Endodermal cell (in vitro differentiated cells): ENCODE results near the gene MAP3K3. TPM values are rescaled to one million over a fixed set of nuclear protein-coding genes. Genes with fewer than 3 reads are reported as not detected.

Experiments used
- DNase-seq: peaks from one replicate; pipeline ENCODE4 v3.0.0-alpha.2; 2017
- H3K27ac ChIP-seq: 2 replicates; pipeline ENCODE4 v1.5.1; 2013; ENCODE audit warnings: mild to moderate bottlenecking, low read depth, low read length, moderate library complexity
- H3K27me3 ChIP-seq: 2 replicates; pipeline ENCODE4 v1.6.1; 2013; ENCODE audit warnings: mild to moderate bottlenecking, low read length, moderate library complexity; ENCODE audit not compliant: insufficient read depth, control insufficient read depth, poor library complexity, severe bottlenecking
- H3K36me3 ChIP-seq: 2 replicates; pipeline ENCODE4 v1.7.0; 2013; ENCODE audit warnings: mild to moderate bottlenecking, low read length, moderate library complexity; ENCODE audit not compliant: control insufficient read depth, insufficient read depth
- H3K4me1 ChIP-seq: one replicate; pipeline ENCODE4 v1.7.0; 2013; ENCODE audit warnings: low read length; ENCODE audit not compliant: control insufficient read depth, insufficient read depth
- H3K4me3 ChIP-seq: 2 replicates; pipeline ENCODE4 v1.5.1; 2013; ENCODE audit warnings: mild to moderate bottlenecking, low read length, moderate library complexity
- H3K9ac ChIP-seq: 2 replicates; pipeline ENCODE4 v1.6.1; 2013; ENCODE audit warnings: mild to moderate bottlenecking, low read length, moderate library complexity; ENCODE audit not compliant: poor library complexity, severe bottlenecking; ENCODE audit errors: extremely low read depth
- H3K9me3 ChIP-seq: 2 replicates; pipeline ENCODE4 v1.6.1; 2013; ENCODE audit warnings: mild to moderate bottlenecking, low read length, moderate library complexity; ENCODE audit not compliant: control insufficient read depth
- H3K27ac Mint-ChIP-seq: 2 replicates; pipeline ENCODE4 v1.8.0; 2020; ENCODE audit warnings: mixed read lengths
- H3K27me3 Mint-ChIP-seq: 2 replicates; pipeline ENCODE4 v1.8.0; 2021; ENCODE audit warnings: mild to moderate bottlenecking, mixed read lengths; ENCODE audit not compliant: insufficient read depth
- H3K36me3 Mint-ChIP-seq: 2 replicates; pipeline ENCODE4 v1.8.0; 2020; ENCODE audit warnings: low read depth, mixed read lengths
- H3K4me1 Mint-ChIP-seq: 2 replicates; pipeline ENCODE4 v1.8.0; 2020; ENCODE audit warnings: mixed read lengths
- H3K4me3 Mint-ChIP-seq: 2 replicates; pipeline ENCODE4 v1.8.0; 2020; ENCODE audit warnings: mild to moderate bottlenecking, moderate library complexity, mixed read lengths
- H3K9me3 Mint-ChIP-seq: 2 replicates; pipeline ENCODE4 v1.8.0; 2020; ENCODE audit warnings: mild to moderate bottlenecking, mixed read lengths
- CTCF ChIP-seq: fragments of 200-600 bp; sonication (generic); conservative IDR thresholded peaks from 2 replicates; pipeline ENCODE4 v1.5.0; 2021; ENCODE audit warnings: antibody characterized with exemption, mild to moderate bottlenecking
- WGBS, 2 experiments: methylation state at CpG; one replicate each; pipeline versions ENCODE4 v1.1.5 to v1.1.7; 2013; ENCODE audit warnings: missing lambda C conversion rate in 2 of 2, mixed read lengths in 1 of 2; ENCODE audit not compliant: insufficient coverage in 1 of 2, insufficient read length in 1 of 2; 5-methylcytosine and 5-hydroxymethylcytosine counted together
- total RNA-seq, 2 donors: library from RNA; stranded (reverse); fragmentation: NEBNext Ultra II Directional in 1 of 2; extraction: Animal tissue kit (Norgen Biotek cat#: 25700) in 1 of 2; gene quantifications; 2 replicates in 1 of 2; 3 replicates in 1 of 2; pipeline ENCODE4 v1.2.1, GENCODE V29; 2021

Gene MAP3K3
- total RNA-seq, 2 donors from 2014 or later = 19.9 to 23.3 TPM

- Mint-ChIP-seq H3K27ac (peak overlapping the region; percentile 24), H3K9me3 (no peaks in the 10 kb centered on the region), H3K4me1 (peaks cover 21% of the 10 kb centered on the region), H3K4me3 (no peak overlapping the region), H3K36me3 (peaks cover 24% of the 10 kb centered on the region), H3K27me3 (no peaks in the 10 kb centered on the region)
- peaks cover under 1% of the 10 kb centered on the region for H3K4me1 ChIP-seq
- no peak overlapping the region for H3K4me3 ChIP-seq
- TF ChIP-seq CTCF = no peak
- no peak overlapping the region for H3K27ac ChIP-seq
- H3K36me3 ChIP-seq = peaks cover 19% of the 10 kb centered on the region
- WGBS, 2 experiments = 94 to 98% methylated on average over 9 to 15 of the region's 16 CpGs
- DNase-seq = peak; percentile 42
- H3K9ac ChIP-seq = no peak overlapping the region
- H3K9me3 ChIP-seq = no peaks in the 10 kb centered on the region
- H3K27me3 ChIP-seq = no peaks in the 10 kb centered on the region
These were observed 81.5 kb downstream of the MAP3K3 start for GRCh38 chr17:63703556-63704258.

GRCh38 chr17:63704259-63704576, 82.0 kb downstream of the MAP3K3 start:
- Mint-ChIP-seq H3K36me3 (peaks cover 29% of the 10 kb centered on the region), H3K9me3 (no peaks in the 10 kb centered on the region), H3K27ac (no peak overlapping the region), H3K4me1 (peaks cover 21% of the 10 kb centered on the region), H3K4me3 (no peak overlapping the region), H3K27me3 (no peaks in the 10 kb centered on the region)
- no peak overlapping the region for H3K27ac ChIP-seq
- no peaks in the 10 kb centered on the region for H3K9me3 ChIP-seq
- TF ChIP-seq CTCF = no peak
- no peak for DNase-seq
- H3K27me3 ChIP-seq = no peaks in the 10 kb centered on the region
- no peak overlapping the region for H3K9ac ChIP-seq
- peaks cover 24% of the 10 kb centered on the region for H3K36me3 ChIP-seq
- no peaks in the 10 kb centered on the region for H3K4me1 ChIP-seq
- H3K4me3 ChIP-seq = no peak overlapping the region
- 97 to 100% methylated on average over 1 to 11 of the region's 11 CpGs for WGBS, 2 experiments

- Mint-ChIP-seq H3K27ac (no peak overlapping the region), H3K4me1 (peaks cover 21% of the 10 kb centered on the region), H3K9me3 (no peaks in the 10 kb centered on the region), H3K36me3 (peaks cover 36% of the 10 kb centered on the region), H3K4me3 (no peak overlapping the region), H3K27me3 (no peaks in the 10 kb centered on the region)
- H3K36me3 ChIP-seq = peaks cover 30% of the 10 kb centered on the region
- no peak for DNase-seq
- no peaks in the 10 kb centered on the region for H3K27me3 ChIP-seq
- H3K4me1 ChIP-seq = no peaks in the 10 kb centered on the region
- no peak overlapping the region for H3K9ac ChIP-seq
- no peak for TF ChIP-seq CTCF
- H3K9me3 ChIP-seq = no peaks in the 10 kb centered on the region
- 91 to 96% methylated on average over 5 to 9 of the region's 9 CpGs for WGBS, 2 experiments
- H3K27ac ChIP-seq = no peak overlapping the region
- no peak overlapping the region for H3K4me3 ChIP-seq
These were observed 82.6 kb downstream of the MAP3K3 start for GRCh38 chr17:63704836-63705235.
